Retinal pigment epithelial cell (primary cell): Measurements from ENCODE around the gene CHID1.

Source experiments
- DNase-seq: peaks from one replicate; pipeline ENCODE4 v3.0.0-alpha.2; 2010; ENCODE audit warnings: low read depth
- H3K4me3 ChIP-seq: 2 replicates; pipeline ENCODE4 v1.5.1; 2011; ENCODE audit warnings: mild to moderate bottlenecking, low read length, control low read depth, moderate library complexity
- CTCF ChIP-seq: conservative IDR thresholded peaks from 2 replicates; pipeline ENCODE4 v1.5.1; 2011; ENCODE audit warnings: low read depth, low read length, control low read depth, inconsistent platforms

CHID1 gene

GRCh38 chr11:864898-865297, 45.7 kb downstream of the CHID1 start:
- H3K4me3 ChIP-seq: no peak overlapping the region
- TF ChIP-seq CTCF: no peak
- DNase-seq: no peak

- no peak for DNase-seq
- no peak overlapping the region for H3K4me3 ChIP-seq
- TF ChIP-seq CTCF: no peak
Observed at GRCh38 chr11:863910-864827, 46.4 kb downstream of the CHID1 start.

GRCh38 chr11:863023-863909, 47.3 kb downstream of the CHID1 start:
- peak; percentile 63 for DNase-seq
- H3K4me3 ChIP-seq: no peak overlapping the region
- no peak for TF ChIP-seq CTCF

- H3K4me3 ChIP-seq: peak overlapping the region; percentile 15
- no peak for TF ChIP-seq CTCF
Observed at GRCh38 chr11:862696-863022, 48.0 kb downstream of the CHID1 start.

GRCh38 chr11:862081-862661, 48.4 kb downstream of the CHID1 start:
- TF ChIP-seq CTCF: no peak
- peak overlapping the region; percentile 15 for H3K4me3 ChIP-seq
- no peak for DNase-seq

More at GRCh38 chr11:862696-863022, 48.0 kb downstream of the CHID1 start:
- no peak for DNase-seq

- no peak overlapping the region for H3K4me3 ChIP-seq
- no peak for TF ChIP-seq CTCF
- no peak for DNase-seq
Observed at GRCh38 chr11:861105-861479, 49.5 kb downstream of the CHID1 start.
